Stimulated activated CD8-positive, alpha-beta memory T cell treated with anti-CD3 and anti-CD28 coated beads, Interleukin-7, amount 100 ng/mL, for 1 hour (primary cell): ENCODE data around the gene SUV39H2.
"Not testable (repeated sequence)": the region's sequence is repeated elsewhere in the genome, so short reads cannot be mapped to it uniquely, and the experiment has no call there.

Source experiments
- DNase-seq, 2 donors: peaks; one replicate each; pipeline ENCODE4 v3.0.0-alpha.2; 2020; ENCODE audit warnings: low read depth in 2 of 2

SUV39H2 gene, protein sequence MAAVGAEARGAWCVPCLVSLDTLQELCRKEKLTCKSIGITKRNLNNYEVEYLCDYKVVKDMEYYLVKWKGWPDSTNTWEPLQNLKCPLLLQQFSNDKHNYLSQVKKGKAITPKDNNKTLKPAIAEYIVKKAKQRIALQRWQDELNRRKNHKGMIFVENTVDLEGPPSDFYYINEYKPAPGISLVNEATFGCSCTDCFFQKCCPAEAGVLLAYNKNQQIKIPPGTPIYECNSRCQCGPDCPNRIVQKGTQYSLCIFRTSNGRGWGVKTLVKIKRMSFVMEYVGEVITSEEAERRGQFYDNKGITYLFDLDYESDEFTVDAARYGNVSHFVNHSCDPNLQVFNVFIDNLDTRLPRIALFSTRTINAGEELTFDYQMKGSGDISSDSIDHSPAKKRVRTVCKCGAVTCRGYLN

DNA sequence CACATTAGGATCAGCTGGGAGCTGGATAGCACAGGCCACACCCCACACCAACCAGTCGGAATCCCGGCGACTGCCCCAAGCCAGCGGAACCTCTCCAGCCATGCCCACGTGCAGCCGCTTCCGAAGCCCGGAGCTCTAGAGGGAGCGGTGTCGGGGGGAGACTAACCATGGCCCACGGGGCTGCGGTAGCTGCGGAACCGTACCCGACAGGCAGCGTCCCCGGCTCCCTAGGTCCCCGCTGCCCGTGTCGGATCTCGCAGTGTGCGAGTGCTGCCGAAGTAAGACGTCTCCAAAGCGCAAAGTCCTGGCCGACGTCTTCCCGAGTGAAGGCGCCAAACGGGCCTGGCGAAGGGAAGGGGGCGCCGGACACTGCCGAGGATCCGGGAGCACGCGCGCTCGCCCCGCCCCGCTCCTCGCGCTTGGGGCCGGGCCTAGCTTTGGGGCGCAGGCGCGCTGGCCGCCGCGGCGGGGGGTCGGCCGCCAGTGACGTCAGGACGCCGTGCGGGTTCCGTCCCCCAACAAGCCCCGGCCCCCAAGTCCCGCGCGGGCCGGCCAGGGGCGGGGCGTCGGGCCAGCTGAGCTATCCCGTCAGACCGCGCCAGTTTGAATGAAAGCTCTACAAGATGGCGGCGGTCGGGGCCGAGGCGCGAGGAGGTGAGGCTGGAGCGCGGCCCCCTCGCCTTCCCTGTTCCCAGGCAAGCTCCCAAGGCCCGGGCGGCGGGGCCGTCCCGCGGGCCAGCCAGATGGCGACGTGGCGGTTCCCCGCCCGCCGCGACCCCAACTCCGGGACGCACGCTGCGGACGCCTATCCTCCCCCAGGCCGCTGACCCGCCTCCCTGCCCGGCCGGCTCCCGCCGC, at the start of gene SUV39H2:
TSS of gene SUV39H2 (plus strand) at position 601 of the 858 bp plus-strand sequence. CDS start at position 624, 23 bp downstream.
- peak; percentile 81 to 84 for DNase-seq

DNA sequence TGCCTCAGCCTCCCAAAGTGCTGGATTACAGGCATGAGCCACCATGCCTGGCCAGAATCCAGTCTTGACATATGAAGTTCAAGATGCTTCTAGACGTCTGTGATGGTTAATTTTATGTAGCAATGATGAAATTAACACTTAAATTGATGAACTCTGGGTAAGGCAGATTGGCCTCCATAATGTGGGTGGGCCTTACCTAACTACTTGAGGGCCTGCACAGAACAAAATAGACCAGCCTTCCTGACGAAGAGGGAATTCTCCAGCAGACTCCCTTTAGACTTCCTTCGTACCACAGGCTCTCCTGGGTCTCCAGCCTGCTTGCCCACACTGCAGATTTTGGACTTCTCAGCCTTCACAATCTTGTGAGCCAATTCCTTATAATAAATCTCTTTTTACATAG, 45.6 kb upstream of the SUV39H2 start:
- DNase-seq, result no peak

DNA sequence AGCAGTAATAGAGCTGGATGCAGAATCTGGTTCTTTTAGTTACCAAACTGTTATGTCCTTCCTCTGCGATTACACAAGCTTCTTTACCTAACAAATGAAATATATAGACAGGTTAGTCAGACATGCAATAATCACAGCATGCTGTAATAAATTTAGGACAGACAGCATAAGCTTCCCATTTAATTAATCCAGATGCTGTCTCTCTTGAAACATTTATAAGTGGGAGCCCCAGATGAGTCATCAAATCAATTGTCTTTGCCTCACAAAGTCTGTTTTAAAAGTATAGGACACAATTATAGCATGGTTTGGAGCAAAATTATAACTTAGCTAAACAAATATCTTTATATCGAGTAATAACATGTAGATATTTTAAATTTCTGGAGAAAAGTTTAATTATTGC, 42.5 kb upstream of the SUV39H2 start:
- no peak for DNase-seq

DNA sequence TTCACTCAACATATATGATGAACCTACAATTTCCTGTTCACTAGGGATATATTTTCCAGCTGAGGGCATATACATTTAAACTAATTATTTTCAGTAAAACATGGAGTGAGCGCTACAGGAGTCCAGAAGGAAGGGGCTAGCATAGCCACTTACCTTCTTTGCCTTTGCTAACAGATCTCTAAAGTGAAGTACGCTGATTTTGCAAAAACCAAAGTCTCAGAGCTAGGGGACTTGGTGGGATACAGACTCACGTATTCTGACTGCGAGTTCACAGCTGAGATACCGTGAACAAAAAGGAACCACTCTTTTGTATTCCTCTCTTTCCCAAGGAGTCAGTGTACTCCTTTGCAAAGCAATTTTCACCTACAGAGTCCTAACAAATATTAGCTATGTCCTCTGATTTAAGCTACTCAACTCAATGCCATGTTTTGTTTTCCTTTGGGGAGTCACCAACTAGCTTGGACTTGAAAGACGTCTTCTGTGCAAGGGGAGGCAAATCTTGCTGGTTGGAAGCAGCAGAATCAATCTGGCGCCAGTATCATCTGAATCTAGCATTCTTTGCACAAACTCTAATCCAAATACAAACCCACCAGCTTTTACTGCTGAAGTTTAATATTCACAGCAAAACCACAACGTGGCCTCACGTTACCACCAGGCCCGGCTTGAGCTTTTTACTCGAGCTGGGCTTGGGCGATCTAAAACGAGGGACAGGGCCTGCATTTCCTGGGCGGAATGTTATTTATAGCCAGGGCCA, 41.5 kb upstream of the SUV39H2 start:
- no peak for DNase-seq

DNA sequence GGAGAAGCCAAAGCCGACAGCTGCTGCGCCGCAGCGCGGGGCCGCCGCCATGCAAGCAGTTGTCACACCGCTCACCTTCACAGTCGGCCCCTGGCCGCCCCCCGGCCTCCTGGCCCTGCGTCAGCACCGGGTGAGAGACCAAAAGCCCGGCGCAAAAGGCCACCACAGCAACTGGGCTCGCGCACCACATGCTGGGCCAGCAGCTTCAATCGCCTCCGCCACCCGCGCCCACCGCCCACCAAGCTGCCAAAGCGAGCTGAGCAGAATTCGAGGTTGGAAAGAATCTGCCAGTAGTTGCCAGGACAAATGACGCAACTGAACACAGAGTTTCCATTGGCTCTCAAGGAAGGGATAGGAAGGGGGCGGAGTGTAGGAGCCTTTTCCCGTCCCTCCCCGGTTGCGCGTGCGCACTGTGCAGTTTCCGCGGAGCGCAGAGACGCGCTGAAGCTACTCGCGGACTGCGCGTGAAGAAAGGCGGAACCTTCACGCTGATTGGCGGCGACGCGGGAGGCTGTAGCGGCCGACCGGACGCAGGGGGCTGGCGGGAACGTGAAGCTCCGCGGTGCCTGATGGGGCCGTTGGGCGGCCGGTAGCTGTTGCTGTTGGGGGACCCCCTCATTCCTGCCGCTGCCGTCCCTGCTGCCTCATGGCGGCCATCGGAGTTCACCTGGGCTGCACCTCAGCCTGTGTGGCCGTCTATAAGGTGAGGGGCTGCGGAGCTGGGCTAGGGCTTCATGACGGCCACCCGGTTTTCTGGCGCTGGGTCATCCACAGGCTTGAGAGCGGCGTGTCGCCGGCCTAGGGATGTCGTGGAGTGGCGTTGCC, 40.7 kb upstream of the SUV39H2 start, which contains the start of the genes CDNF, HSPA14 and MSANTD7:
TSS of gene CDNF (minus strand) at position 281 of the 825 bp plus-strand sequence. CDS start at position 190, 91 bp downstream.
TSS of gene HSPA14 (plus strand) at position 550 of the 825 bp plus-strand sequence. CDS start at position 647, 97 bp downstream.
TSS of gene MSANTD7 (plus strand) at position 550 of the 825 bp plus-strand sequence. CDS start 3,979 bp downstream, outside the sequence.
- DNase-seq, result peak; percentile 99

DNA sequence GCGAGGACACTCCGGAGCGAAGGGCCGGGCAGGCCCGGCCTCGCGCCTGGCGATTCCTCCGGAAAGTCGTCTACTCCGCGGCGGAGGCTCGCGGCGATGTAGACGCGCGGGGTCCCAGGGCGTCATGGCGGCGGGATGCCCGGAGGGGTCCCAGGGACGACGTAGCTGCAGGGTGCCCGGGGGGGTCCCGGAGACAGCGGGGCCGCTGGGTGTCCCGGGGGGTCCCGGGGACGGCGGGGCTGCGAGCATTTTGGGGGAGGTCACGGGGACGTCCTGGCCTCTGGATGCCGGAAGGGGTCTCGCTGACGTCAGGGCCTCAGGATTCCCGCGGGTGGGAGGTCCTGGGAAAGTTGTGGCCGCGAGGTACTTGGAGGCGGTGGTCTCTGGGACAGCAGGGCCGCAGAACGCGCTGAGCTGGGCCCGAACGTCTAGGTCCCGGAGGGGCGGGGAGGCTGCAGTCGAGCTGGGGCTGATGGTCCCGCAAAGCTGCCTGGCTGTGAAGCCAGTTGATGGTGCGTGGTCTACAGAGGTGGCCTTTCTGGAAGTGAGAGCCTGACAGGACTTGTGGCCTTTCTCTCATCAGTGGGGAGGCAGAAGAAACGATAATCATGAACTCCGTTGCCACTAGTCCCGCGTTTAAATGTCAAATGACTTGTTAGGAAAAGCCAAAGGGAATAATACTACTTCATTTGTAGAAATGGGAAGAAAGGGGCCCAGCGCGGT, 39.9 kb upstream of the SUV39H2 start:
- DNase-seq, result peak in 1 of 2 donors; percentile 1

DNA sequence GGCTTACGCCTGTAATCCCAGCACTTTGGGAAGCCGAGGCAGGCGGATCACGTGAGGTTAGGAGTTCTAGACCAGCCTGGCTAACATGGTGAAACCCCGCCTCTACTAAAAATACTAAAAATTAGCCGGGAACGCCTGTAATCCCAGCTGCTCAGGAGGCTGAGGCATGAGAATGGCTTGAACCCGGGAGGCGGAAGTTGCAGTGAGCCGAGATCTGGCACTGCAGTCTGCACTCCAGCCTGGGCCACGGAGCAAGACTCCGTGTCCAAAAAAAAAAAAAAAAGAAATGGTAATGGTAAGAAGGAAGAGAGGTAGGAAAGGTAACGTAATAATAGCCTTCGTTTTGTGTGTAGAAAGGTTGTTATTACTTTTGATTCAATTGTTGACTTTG, 39.4 kb upstream of the SUV39H2 start:
- no peak for DNase-seq

DNA sequence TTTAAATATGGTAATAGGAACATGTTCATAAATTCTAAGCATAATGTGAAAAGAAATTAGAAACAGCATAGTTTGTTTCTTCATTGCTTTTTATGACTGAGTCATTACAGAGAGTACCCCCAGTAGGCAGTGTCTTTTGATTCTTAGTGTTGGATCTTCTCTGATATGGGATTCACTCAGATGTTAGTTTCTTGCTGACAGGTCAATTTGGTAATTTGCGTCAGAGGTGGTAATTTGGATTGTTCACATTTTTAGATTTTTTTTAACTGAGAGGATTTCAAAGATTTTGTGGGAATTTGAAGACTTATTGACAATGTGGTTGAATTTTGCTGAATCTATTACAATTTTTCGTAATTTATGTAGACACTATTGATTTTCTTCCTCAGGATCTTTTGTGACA, 38.5 kb upstream of the SUV39H2 start:
- DNase-seq, result no peak

DNA sequence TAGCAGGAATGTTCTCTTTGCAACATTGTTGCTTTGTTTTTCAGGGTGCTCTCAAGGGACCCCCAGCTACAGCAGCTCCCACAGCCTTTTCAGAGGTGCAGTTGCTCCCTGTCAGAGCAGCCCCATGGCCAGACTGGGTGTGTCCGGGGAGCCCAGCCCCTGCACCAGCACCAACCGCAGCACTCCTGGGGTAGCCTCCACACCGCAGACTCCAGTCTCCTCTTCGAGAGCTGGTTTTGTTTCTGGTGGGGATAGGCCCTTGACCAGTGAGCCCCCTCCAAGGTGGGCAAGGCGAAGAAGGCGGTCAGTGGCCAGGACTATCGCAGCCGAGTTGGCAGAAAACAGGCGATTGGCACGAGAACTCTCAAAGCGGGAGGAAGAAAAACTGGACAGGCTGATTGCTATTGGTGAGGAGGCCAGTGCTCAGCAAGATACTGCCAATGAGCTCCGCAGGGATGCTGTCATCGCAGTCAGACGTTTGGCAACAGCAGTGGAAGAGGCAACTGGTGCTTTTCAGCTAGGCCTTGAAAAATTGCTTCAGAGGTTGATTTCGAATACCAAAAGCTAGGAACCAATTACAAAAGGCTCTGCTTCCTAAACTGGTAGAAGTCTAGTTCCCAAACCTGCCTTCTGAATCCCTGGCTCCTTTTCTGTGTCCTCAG, 35.2 kb upstream of the SUV39H2 start:
- DNase-seq, result no peak

DNA sequence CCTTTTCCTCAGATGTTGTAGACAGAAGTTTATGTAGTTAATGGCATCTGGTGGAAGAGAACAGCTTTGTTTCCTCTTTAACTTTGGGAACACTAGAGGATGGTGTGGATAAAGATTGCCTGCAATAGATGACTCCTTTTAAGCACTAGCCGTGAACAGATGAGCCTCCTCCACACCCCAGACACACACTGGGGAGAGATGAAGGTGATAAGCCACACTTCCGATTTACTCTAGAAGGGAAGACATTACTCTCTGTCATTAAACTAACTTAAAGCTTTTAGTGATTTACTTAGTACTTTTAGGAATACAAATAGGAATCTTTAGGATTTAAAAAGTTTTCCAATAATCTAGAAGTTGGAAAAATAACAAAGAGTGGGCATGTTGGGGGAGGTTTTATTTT, 33.7 kb upstream of the SUV39H2 start:
- DNase-seq, result no peak

DNA sequence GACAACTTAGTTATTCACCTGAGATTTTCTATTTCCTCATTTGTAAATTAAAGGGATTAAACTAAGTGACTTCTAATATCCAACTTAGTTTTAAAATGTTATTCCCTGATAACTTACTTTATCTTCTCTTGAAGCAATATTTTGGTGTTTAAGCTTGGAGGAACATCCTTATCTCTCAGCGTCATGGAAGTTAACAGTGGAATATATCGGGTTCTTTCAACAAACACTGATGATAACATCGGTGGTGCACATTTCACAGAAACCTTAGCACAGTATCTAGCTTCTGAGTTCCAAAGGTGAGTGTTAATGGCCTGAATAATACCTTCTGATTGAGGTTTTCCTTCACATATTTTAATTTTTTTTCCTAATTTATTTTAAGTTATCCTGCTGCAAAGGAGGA, 26.4 kb upstream of the SUV39H2 start:
- no peak for DNase-seq

DNA sequence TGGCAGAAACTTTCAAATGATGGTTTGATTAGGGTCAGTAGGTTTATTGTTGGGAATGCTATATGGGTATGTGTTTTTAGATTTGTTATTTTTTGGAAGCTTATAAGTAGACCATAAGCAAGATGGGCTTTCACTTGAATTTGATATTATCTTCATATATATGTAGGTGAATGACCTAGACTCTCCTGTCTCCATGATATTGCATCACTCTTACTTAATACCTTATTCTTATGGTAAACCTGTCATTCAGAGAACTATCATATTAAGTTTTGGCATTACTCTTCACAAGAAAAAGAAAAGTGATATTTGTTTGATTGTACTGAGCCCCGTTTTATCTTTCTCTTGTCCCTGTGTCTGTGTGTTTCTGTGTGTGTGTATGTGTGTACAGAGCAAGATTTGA, 23.2 kb upstream of the SUV39H2 start:
- no peak for DNase-seq

DNA sequence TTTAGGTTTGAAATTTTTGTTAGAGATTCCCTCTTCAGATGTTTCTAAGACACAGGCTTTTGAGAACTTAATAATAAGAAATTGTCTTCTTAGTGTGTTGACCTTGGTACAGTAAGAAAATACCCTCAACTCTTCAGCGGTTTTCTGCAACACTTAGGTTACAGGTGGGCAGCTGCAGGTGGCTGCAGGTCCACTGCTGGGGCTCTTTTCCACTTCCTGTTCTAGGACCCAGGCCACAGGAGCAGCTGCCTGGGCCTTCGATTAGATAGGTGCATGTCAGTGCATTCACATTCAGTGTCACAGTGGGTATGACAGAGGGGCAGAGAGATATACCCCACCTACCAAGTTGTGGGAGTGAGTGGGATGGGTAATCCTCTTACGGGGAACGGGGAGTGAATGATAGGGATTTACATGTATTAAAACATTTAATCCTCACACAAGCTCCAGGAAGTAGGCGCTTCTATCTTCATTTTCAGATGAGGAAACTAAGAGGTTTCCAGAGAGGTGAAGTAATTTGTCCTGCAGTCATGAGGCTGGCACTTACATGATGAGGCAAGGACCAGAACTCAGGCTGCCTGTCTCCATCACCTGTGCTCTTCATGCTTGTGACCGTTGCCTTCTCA, 20.2 kb upstream of the SUV39H2 start:
- no peak for DNase-seq

DNA sequence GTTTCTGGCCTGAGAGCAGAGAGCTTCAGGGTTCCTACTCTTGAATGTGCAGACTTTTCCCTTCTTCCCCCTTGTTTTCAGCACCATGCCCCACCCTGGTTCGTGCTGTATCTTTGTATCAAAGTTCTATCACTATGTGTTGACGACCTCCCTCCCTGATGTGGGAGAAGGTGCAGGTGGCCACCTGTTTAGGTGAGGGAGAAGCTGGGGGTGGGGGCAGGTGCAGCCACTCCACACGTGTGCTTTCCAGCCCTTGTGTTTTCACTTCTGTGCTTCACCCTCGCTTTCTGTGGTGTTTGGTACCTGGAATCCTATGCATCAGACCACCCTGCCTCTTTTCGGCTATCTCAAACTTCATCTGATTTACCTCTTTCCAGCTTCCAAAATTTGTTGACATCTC, 19.6 kb upstream of the SUV39H2 start:
- DNase-seq, result no peak

DNA sequence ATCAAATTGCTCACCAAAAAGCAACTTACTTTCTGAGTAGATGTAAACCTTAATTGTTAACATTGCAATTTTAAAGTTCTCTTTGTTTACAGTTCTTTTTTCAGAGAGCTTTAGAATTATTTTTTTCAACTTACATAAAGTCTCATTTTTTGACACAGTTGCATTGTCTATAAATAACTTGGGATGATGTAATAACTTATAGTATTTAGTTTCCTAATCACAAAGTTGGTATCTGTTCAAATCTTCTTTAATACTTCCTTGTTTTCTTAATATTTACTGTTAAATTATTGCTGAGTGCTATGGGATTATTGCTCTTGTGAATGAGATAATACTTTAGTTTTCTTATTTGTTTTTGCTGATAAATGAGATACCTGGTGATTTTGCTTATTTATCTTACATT, 18.9 kb upstream of the SUV39H2 start:
- no peak for DNase-seq

DNA sequence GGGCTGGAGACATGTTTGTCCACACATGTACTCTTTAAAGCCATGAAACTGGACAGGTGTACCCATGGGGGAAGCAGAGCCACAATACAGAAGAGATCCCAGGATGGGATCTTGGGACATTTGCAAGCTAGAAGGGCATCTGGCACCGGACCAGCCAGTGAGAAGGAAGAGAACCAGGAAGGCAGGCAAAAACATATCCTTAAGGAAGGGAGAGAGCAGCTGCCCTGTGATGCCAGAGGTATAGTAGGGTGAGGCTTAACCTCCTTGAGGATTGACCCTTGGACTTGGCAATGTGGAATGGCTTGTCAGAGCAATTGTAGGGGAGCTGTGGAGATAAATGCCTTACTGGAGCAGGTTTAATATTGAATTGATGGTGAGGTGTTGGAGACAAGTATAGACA, 17.9 kb upstream of the SUV39H2 start:
- DNase-seq, result no peak

DNA sequence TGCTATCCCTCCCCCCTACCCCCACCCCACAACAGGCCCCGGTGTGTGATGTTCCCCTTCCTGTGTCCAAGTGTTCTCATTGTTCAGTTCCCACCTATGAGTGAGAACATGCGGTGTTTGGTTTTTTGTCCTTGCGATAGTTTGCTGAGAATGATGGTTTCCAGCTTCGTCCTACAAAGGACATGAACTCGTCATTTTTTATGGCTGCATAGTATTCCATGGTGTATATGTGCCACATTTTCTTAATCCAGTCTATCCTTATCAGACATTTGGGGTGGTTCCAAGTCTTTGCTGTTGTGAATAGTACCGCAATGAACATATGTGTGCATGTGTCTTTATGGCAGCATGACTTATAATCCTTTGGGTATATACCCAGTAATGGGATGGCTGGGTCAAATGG, 14.2 kb upstream of the SUV39H2 start:
- DNase-seq, result not testable (repeated sequence)

DNA sequence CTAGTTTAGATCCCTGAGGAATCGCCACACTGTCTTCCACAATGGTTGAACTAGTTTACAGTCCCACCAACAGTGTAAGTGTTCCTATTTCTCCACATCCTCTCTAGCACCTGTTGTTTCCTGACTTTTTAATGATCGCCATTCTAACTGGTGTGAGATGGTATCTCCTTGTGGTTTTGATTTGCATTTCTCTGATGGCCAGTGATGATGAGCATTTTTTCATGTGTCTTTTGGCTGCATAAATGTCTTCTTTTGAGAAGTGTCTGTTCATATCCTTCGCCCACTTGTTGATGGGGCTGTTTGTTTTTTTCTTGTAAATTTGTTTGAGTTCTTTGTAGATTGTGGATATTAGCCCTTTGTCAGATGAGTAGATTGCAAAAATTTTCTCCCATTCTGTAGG, 13.8 kb upstream of the SUV39H2 start:
- DNase-seq, result not testable (repeated sequence)

DNA sequence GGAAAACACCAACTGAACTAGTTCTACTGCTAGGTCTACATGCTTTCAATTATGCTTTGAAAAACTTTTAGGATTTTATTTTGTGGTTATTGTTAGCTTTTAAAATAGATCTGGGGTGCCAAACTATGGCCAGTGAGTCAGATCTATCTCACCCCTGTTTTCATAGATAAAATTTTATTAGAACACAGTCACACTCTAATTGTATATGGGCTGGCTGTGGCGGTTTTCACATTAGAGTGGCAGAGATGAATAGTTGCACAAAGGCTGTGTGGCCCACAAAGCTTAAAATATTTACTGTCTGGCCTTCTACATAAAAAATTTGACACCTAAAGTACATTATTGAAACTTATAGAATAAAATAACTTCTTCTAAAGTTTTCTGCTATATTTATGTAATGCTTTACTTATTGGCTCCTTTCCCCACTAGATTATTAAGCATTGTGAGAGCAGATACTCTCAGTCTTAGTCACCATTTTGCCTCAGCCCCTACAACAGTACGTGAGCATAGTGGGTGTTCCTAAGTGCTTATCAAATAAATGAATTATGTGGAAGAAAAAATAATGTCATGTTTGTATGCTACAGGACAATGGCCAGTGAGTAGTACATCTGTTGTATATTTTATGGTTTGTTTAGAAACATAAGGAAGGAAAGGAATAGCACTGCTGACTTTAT, 5.4 kb upstream of the SUV39H2 start:
- no peak for DNase-seq
